HG02571 (cell line): ENCODE data around the gene CTDP1.

ENCODE experiments used
- ATAC-seq: cut with Tn5 transposase; IDR thresholded peaks from one replicate; pipeline ENCODE4 v1.9.1; 2021; ENCODE audit warnings: mild to moderate bottlenecking, moderate library complexity; ENCODE audit not compliant: unreplicated experiment

The CTDP1 gene

DNA sequence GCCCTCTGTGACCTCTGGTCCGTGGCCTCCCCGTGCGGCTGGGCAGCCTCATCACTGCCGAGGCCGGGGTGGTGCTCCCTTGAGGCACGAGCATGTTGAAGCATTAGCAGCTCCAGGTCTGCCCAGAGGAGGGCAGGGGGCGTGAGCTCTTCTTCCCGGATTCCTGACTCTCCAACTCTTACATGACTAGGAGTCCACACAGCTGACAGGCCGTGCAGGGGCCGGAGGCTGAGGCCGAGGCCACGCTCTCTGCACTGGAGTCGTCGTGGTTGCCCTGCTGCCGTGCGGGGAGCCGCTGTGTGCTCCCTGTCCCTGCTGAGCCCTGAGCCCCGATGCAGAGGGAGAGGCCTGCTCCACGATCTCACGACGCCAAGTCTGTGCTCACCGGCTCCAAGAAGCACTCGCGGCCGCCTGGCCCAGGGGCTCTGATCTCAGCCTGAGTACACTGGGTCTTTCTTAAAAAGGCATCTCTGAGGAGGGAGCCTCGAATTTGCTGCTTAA lies 98.7 kb downstream of the CTDP1 start:
- no peak for ATAC-seq

DNA sequence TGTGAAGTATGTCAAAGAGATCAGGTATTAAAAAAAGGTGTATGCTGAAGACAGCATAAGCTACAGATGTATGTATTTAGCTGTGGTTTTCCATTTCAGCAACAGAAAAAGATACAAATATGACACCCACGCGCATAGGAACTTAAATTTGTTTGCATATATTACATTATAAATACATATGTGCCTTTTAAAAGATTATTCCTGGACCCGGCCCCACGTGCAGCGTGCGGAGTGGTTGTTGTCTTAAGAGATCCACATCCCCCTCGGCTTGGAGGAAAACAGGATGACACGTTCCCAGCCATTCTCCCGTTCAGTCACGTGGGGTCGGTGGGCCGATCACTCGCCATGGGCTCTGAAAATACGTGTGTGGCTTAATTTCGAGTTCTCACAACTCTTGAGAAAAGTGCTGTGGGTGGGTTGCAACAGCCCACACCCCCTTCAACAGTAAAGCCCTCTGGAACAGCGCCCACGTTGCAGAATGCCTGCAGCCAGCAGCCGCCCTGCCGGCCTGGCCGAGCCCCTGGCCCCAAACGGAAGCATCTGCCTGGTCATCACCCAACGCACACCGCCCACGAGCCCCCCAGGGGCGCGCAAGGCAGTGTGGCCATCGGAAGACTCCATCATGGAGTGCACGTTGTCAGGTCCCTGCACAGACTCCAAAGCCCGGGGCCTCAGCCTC lies 99.6 kb downstream of the CTDP1 start:
- no peak for ATAC-seq

DNA sequence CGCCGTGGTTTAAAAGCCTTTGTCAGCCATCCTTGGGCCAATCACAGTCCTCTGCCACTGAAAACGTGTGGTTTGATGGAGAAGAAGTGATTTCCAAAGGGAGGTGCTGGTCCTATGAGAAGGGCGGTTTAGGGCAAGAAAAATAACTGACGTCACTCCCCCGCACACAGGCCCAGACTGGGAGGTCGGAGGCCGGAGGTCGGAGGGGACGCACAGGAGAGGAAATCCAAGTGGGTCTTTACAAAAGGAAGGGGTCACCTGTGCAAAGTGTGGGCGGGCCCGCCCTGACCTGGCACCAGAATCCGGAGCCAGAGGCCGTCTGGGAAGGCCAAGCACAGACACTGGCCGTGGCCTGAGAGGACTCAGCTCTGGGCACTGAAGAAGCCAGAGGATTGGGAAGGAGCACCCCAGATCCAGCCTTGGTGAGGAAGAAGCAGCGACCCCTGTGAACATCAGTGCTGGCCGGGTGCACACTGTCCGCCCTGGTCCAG lies 100.1 kb downstream of the CTDP1 start:
- no peak for ATAC-seq

DNA sequence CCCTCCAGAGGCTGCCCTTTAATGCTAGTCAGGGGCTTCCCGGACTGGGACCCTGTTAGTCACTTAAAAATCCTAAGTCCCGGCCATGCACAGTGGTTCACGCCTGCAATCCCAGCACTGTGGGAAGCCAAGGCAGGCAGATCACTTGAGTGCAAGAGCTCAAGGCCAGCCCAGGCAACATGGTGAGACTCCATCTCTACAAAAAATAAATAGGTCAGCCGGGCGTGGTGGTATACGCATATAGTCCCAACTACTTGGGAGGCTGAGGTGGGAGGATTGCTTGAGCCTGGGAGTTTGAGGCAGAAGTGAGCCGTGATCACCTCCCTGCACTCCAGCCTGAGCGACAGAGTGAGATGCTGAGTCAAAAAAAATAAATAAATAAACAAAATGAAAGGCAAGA lies 100.9 kb downstream of the CTDP1 start:
- no peak for ATAC-seq

DNA sequence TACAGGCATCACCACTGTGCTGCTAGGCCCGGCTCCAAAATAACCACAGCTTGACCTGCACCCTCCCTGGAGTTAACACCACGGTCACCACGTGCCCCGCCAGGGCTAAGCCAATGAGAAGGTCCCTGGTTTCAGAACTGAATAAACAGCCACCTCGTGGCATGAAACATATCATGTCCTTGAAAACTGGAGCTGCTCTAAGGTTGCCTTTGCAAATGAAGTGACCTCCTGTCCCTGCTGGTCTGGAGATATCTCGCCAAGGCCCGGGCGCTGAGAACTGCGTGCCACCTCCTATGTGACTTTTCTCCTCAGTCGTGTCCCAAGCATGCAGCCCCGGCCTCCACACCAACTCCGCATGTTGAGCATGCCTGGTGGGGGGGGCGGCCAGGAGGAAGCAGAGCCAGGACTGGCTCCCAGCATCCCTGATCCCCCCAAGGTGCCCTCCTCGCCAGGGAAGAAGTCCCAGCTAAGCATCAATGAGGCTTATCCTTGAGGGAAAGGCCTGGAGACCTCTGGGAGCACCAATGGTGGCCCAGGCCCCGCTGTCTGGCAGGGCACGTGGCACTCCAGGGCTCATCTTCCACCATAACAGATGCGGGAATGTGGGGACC lies 101.8 kb downstream of the CTDP1 start:
- ATAC-seq = no peak

DNA sequence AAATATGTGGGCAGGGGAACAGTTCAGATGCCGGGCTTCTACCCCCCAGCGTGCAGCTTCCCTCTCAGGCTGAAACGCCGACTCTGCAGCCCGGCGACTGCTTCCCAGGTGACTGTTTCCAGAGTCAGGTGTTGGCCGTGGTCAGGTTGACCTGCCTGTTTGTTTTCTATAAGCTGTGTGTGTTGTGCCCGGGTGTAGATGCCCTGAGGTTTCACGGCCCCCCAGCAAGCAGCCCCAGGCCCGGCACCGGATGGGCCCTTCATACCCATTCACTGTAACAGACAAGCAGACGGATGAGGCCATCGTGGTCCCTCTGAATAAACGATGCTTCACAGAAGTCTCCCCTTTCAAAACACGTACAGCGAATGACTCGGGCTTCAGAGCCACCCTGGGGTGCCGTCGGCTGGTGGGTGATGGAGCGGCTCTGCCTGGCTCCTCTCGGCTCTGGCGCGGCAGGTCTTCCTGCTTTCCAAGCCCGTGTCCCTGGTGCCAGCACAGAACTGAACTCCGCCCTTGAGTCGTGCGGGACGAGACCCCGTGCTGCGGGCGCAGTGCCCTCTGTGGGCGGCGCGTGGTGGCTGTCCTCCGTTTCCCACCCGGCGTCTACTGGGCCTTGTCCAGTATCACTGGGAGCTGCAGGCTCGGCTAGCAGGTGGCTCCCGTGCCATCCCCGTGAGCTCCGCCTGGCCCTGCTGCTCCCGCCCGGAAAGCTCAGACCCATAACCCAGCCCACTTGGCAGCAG lies 103.1 kb downstream of the CTDP1 start:
- ATAC-seq = no peak

DNA sequence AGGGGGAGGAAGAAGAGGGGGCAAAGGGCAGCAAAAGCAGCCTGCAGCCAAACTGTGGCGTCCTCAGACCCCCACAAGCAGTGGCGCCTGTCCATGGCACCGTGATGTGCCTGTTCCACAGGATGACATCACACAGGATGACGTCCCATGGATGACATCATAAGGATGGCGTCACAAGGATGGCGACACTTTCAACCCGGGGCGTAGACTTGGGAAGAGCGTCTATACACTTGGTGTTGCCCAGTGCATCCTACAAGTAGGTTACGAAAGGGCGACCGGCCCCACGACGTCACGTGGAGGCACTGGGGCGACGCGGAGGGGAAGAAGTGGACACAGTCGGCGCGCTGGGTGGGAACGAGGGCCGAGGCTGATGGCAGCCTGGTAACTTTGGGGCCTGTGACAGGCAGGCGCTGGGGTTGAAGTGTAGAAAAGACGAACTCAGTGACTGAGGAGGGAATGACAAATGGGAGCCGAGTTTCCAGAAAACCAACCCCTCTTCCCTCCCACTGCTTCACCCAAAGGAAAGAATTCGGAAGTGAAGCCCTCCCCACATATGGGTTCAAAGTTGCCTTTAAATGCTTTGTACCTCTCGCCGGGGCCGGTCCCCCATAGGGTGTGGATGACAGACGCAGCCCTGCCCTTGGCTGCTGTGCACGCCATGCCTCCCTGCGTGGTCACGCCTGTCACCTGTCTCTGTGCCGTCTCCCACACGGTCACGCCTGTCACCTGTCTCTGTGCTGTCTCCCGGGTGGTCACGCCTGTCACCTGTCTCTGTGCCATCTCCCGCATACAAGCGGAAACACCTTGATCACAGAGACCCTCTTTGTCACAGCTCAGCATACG lies 104.7 kb downstream of the CTDP1 start:
- ATAC-seq = no peak

DNA sequence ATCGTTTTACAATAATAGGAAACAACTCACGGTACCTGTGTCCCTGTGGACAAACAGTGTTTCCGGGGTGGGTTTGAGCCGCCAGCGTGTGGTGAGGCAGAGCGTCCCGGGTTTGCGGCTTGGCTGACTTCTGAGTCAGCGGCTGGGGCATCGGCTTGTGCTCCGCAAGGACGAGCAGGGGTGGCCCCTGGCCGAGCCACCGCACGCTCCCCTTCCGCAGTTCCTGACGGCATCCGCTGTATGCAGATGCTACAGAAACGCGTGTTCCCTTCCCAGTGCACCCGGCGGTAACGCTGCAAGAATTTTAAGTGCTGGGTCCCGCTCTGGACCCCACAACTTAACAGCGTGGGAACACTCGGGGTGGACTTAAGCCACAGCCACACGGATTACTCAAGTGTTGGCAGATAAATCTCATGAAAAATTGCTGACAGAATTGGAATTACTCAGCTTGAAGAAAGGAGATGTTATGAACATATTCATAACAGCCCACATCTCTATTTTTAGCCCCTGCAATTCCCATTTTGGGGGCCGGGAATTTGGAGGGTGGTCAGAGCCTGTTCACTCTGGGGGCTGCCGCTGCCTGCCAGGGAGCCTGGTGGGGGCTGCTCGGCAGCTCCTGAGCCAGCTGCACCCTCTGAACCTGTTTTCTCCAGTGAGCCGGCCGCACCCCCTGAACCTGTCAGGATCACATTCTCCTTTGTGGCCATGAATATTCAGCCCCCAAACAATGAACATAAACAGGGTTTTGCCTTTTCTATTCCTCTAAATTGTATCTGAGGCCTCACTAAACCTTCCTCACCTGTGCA lies 105.6 kb downstream of the CTDP1 start:
- no peak for ATAC-seq

DNA sequence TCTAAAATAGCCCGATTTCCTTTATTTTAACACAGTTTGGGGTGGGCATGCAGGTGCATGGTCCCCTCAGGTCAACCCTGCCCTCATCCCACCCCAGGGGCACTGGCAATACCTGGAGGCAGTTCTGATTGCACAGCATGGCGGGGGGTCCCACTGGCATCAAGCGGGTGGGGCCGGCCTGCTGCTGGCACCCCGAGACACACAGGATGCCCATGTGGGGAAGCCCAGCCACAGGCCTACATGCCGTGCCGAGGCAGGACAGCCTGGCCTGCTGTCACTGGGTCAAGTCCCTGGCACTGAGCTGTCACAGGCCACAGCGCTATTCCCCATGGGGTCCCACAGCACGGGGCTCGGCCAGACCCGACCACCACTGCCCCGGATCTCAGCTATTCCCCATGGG lies 106.2 kb downstream of the CTDP1 start:
- no peak for ATAC-seq

DNA sequence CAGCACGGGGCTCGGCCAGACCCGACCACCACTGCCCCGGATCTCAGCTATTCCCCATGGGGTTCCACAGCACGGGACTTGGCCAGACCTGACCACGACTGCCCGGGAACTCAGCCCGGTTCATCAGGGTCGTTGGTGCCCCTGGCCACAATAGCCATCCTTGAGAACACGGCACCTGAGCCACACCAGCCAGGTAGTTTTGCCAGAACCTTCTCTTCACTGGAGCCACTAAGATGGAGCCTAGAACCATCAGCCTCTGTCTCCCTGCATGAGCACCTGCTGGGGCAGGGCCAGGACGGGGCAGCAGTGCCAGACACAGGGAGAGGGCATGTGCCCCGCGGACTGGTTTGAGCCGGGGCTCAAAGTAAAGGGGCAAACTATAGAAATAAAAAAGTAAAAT lies 106.7 kb downstream of the CTDP1 start:
- no peak for ATAC-seq

DNA sequence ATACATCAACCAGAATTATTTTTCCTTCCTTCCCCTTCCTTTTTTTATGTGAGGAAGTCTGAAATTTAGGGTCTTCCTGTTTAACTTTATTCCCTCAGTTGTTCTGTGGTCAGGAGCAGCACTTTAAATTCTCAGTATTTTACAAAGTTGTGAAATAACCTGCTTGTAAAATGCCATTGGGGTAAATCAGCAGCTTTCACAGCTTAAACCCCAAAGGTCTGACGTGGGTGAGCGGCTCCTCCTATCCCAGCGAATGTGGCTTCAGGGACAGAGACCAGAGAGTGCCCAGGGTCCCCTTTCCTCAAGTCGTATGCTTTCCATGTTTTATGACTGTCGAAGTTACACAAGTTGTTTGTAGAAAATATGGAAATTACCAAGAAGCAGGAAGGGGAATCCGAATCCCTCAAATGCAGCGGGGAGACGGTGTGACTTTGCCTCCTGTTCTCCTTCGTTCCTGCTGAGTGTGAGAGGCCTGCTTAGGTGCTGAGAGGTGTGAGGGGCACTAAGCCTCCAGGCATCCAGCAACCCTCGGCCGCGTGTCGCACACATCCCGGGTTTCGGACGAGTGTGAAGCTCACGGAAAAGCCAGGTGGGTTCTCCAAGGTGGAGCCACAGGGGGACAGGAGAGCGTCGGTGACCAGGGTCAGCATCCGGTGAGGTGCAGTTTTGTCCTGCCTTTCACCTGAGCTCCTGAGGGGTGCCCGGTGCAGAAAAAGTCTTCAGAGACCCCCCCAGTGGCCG lies 107.4 kb downstream of the CTDP1 start:
- no peak for ATAC-seq

DNA sequence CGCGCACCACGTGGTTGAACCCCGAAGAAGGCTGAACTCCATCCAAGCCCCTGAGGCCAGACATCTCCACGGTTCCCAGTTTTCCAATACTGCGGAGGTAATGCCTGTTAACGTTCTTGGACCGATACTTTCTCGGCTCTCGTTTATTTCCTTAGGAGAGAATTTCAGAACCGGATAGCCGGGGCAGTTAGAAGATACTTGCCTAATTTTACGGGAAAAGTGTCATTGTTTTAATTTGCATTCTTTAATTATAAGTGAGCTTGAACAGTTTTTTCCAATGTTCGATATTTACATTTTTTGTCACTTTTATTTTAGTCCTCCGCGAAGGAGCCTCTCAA lies 107.9 kb downstream of the CTDP1 start:
- ATAC-seq = no peak

DNA sequence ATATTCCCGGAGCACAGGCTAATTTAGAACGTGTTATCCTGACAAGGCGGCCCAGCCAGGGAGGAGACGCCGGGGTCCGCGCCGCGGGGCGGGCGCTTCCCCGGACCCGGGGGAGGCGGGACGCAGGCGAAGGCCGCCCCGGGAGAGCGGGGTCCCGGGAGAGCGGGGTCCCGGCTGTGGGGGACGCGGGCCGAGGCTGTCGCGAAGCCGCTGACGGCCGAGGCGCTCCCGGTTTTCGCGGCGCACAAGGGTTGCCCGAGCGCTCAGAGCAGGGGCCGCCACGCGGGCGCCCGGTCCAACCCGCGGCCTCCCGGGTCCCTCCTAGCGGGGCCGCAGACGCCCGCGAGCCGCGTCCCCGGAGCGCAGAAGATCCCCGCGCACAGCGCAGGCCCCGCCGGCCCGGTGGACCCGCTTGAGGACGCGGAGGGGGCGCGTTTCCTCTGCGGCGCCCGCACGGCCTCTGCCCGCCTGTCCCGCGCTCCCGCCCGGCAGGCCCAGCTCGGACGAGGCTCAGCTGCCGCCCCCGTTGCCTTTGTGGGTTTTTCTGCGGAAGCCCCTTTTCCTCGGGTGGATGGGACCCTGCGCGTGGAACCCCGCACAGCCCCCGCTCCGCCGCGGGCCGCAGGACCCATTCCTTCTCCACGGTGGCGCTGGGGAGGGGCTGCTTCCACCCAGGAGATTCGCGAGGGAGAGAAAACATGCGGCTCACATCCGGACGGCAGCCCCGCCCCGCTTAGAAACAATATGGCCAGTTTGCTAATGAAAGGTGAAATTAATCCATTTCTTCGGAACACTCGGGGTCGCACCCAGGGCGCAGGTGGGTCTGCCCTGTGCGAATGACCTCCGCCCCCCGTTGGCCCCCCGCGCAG lies 108.5 kb downstream of the CTDP1 start:
- ATAC-seq = no peak

DNA sequence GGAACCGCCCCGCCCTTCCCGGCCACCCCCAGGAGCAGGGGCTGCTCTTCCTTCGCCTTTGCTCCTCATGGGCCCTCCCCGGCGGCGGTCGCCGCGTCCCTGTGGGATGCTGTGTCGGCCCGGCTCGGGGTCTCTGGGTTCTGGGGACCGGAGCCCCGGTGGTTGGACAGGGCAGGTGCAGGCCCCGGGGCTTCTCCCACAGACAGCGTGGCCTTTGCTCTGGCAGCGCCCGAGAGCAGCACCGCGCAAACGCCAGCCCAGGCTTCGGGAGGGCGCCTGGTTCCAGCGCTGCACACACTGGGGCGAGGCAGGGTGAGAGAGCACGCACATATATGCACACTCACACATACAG lies 109.1 kb downstream of the CTDP1 start:
- ATAC-seq = no peak

DNA sequence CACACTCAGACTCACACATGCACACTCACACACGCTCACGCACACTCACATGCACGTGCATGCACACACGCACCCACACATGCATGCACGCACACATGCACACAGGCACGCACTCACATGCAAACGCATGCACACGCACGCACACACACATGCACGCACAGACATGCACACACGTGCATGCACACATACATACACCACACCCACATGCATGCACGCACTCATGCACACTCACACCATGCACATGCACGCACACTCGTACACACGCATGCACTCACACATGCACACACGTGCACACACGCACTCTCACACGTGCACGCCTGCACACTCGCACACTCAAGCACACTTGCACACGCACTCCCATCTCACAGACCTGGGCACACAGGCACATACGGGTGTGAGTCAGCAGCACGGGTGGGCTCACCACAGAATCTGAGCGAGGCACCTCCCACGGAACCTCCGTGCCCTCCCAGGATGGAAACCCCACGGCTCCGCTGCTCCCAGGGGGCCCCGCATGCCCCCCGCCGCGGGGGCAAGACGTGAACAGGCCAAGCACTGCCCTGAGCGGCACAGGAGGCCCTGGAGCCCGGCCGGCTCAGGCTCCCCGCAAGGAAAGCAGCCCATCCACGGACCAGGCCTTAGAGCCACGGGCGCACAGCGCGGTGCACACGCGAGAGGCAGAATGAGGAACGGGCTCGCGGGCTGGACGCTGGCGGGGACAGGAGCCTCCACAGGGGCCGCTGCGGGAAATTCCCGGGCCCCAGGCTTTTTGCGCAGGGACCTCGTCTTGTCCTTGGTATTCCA lies 109.7 kb downstream of the CTDP1 start:
- ATAC-seq = no peak

DNA sequence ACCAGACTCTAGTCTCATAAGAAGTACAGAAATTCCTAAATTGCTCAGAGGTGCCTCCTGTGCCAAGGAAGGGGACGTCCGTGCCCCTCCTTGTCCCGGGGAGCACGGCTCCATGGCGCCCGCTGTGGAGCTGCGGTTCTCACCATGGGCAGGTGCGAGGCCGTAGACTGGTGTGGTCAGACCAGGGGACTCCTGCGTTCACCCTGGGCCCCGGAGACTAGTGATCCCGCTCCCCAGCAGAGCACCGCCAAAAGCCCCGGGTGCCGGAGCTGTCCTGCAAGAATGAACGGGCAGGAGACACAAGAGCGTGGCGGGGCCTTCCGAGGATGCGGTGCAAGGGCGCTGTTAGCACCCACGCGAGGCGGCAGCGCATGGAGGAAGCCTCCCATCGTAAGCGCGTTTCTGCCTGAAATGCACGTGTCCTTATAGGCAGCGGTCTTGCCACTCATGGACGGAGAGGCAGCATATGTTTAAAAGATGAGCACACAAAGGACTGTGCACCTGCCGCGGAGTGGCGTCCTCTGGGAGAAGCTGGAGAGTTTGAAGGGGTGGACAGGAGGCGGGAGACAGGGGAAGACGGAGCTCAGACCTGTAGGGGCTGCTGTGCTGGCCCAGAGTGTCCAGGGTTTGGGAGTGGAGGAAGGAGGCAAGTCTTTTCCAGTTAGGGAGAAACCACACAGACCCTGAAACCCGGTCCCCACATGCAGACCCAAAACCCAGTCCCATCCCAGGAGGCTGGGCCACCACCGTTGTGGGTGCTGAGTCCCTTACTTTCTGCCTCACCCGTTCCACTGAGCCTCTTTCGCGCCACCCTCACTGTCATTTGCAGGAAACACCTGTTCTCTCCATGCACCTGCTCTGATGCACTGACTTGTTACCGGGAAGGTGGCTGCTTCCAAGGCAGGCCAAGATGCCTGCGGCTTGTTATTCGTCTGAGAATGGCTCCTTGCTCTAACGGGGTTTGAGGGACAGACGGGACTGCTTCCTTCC lies 110.6 kb downstream of the CTDP1 start:
- no peak for ATAC-seq
